Measurements from ENCODE around the gene ABHD12B. TPM values are rescaled to one million over a fixed set of nuclear protein-coding genes. Genes with fewer than 3 reads are reported as not detected.
"Not testable (repeated sequence)": the region's sequence is repeated elsewhere in the genome, so short reads cannot be mapped to it uniquely, and the experiment has no call there.

ABHD12B gene
- total RNA-seq, 6 donors from 2014 or later: 0.26 to 7.6 (median 0.44) TPM; not detected in 3

DNA sequence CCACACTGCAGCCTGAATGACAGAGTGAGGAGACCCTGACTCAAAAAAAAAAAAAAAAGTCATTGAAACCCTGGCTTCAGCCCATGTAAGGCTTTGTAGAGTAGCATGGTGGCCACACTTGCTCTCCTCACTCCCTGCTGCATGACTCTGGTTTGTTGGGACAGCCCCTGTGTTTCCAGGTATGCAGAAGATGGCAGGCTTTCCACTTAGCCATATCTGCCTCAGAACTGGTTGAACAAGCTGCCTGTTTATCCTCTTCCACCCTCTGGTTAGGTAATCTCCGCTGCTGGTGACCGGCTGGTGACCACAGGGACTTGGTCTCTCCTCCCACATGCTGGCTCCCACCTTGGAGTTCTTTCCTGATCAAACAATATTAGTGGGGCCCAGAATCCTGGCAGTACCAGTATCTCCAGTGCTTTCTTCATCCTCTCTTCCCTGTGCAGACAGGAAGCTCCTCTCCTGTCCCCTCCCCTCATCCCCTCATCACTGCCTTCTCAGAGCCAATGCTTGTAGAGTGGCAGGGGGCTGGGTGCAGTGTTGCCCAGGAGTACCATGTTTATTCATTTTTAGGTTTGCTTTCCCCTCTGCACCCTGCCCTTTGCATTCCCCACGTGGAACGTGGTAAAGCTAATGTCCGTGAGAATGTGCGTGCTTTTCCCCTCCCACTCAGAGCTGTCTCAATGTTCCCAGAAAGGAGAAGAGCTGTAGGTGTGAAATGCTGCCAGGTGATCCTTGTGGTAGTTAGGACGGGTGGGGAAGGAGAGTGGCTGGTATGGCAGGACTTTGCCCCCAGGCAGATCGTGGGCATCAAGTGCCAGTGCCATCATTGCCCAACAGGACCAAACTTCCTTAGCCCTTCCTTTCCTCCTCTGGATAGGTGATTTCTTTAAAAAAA lies 11.3 kb downstream of the ABHD12B start:
- H3K4me3 ChIP-seq: no peak overlapping the region
- DNase-seq: no peak
- H3K27ac ChIP-seq: no peak overlapping the region
- WGBS, 2 donors: 68 to 74% methylated on average over 8 of the region's 8 CpGs
- ATAC-seq (ENCODE audit: low FRiP score in 2 of 2): no peak
- TF ChIP-seq POLR2A (IDR thresholded peaks at IDR 0.05) (no peak), EP300 (IDR thresholded peaks at IDR 0.05) (no peak), POLR2AphosphoS5 (IDR thresholded peaks at IDR 0.05) (no peak), CTCF (IDR thresholded peaks at IDR 0.05) (no peak)
- no peaks in the 10 kb centered on the region for H3K27me3 ChIP-seq
- H3K36me3 ChIP-seq: no peaks in the 10 kb centered on the region
- H3K9me3 ChIP-seq: no peaks in the 10 kb centered on the region
- H3K4me1 ChIP-seq: no peaks in the 10 kb centered on the region

DNA sequence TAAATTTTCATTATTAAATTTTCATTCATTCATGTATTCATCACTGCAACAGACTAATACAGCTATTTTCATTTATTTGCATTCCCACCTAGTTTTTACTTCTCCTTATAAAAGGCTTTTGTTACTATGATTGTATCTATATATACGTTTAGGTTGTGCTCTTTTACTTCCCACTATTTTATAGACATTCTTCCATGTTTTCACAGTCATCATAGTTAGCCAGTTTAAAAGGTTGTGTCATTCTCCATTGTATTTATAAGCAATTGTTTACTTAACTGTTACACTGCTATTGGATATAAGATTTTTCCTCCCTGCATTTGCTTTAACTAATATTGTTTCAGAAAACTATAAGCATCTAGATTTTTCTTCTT lies 12.0 kb downstream of the ABHD12B start:
- Histone ChIP-seq H3K36me3 (no peaks in the 10 kb centered on the region), H3K27me3 (no peaks in the 10 kb centered on the region), H3K9me3 (no peaks in the 10 kb centered on the region), H3K4me1 (no peaks in the 10 kb centered on the region), H3K27ac (no peak overlapping the region), H3K4me3 (no peak overlapping the region)
- no peak for DNase-seq
- TF ChIP-seq POLR2A (IDR thresholded peaks at IDR 0.05) (no peak), CTCF (IDR thresholded peaks at IDR 0.05) (no peak), EP300 (IDR thresholded peaks at IDR 0.05) (no peak), POLR2AphosphoS5 (IDR thresholded peaks at IDR 0.05) (no peak)
- WGBS, 2 donors: 70 to 73% methylated on average over 1 of the region's 1 CpG
- ATAC-seq (ENCODE audit: low FRiP score in 2 of 2): no peak

GRCh38 chr14:50887476-50887875 lies 15.6 kb downstream of the ABHD12B start:
- TF ChIP-seq POLR2A (IDR thresholded peaks at IDR 0.05) (no peak), POLR2AphosphoS5 (IDR thresholded peaks at IDR 0.05) (no peak), EP300 (IDR thresholded peaks at IDR 0.05) (no peak), CTCF (IDR thresholded peaks at IDR 0.05) (no peak)
- Histone ChIP-seq H3K36me3 (no peaks in the 10 kb centered on the region), H3K27me3 (no peaks in the 10 kb centered on the region), H3K27ac (no peak overlapping the region), H3K4me3 (no peak overlapping the region), H3K9me3 (no peaks in the 10 kb centered on the region), H3K4me1 (no peaks in the 10 kb centered on the region)
- DNase-seq (no peak), ATAC-seq (ENCODE audit: low FRiP score in 2 of 2) (no peak)

DNA sequence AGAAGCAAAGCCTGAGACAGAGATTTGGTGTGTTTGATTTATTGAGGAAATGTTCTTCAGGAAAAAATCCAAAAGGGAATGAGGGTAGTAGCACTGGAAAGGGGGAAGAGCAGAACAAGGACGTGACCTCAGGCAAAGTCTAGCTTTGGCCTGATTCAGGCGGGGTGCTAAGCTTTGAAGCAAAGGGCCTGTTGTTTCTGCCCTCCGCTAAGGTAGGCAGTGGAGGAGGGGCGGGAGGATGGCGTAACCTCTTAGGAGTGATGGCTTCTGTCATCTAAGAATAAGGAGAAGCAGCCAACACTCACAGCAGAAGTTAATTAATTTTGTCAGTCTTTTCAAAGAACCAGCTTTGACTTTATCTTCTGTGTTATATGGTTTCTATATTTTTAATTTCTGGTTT lies 20.4 kb downstream of the ABHD12B start:
- Histone ChIP-seq H3K4me3 (no peak overlapping the region), H3K4me1 (no peaks in the 10 kb centered on the region), H3K9me3 (no peaks in the 10 kb centered on the region), H3K36me3 (no peaks in the 10 kb centered on the region), H3K27me3 (no peaks in the 10 kb centered on the region), H3K27ac (no peak overlapping the region)
- TF ChIP-seq POLR2A (IDR thresholded peaks at IDR 0.05): no peak
- no peak for DNase-seq
- ATAC-seq (ENCODE audit: low FRiP score in 2 of 2): no peak
- 82 to 83% methylated on average over 5 of the region's 5 CpGs for WGBS, 2 donors

GRCh38 chr14:50896421-50896820 lies 24.6 kb downstream of the ABHD12B start:
- 92 to 98% methylated on average over 5 to 7 of the region's 7 CpGs for WGBS, 2 donors
- H3K27me3 ChIP-seq; H3K27ac ChIP-seq; DNase-seq; H3K4me3 ChIP-seq; ATAC-seq (ENCODE audit: low FRiP score in 2 of 2); H3K4me1 ChIP-seq; H3K36me3 ChIP-seq; H3K9me3 ChIP-seq: not testable (repeated sequence)

- WGBS, 2 donors: 87 to 96% methylated on average over 1 of the region's 1 CpG
- not testable (repeated sequence) for H3K9me3 ChIP-seq; DNase-seq; ATAC-seq (ENCODE audit: low FRiP score in 2 of 2); H3K27ac ChIP-seq; H3K36me3 ChIP-seq; H3K27me3 ChIP-seq; H3K4me3 ChIP-seq; H3K4me1 ChIP-seq
Measured at GRCh38 chr14:50897005-50897404, 25.2 kb downstream of the ABHD12B start.
